GM18858 (cell line): ENCODE data around the gene DNASE1L2.
A peak's percentile ranks its signal among the peaks of the same experiment; 100 is the strongest.

Source experiments
- ATAC-seq: cut with Tn5 transposase; IDR thresholded peaks from one replicate; pipeline ENCODE4 v1.9.1; 2021; ENCODE audit not compliant: unreplicated experiment

Gene DNASE1L2

GRCh38 chr16:2267505-2267912 lies 31.3 kb downstream of the DNASE1L2 start:
- peak; percentile 38 for ATAC-seq

- ATAC-seq = peak; percentile 62
Observed at GRCh38 chr16:2267913-2268666, 31.8 kb downstream of the DNASE1L2 start, which contains the start of gene RNPS1. TSS of gene RNPS1 (minus strand) at chr16:2268126. CDS start at chr16:2264643, 3,483 bp downstream.

- no peak for ATAC-seq
Observed at GRCh38 chr16:2270070-2270462, 33.8 kb downstream of the DNASE1L2 start.

- ATAC-seq = no peak
Observed at GRCh38 chr16:2270588-2271470, 34.6 kb downstream of the DNASE1L2 start.

- no peak for ATAC-seq
Observed at GRCh38 chr16:2271848-2272461, 35.7 kb downstream of the DNASE1L2 start.

- ATAC-seq = no peak
Observed at GRCh38 chr16:2273484-2273883, 37.2 kb downstream of the DNASE1L2 start.

- no peak for ATAC-seq
Observed at GRCh38 chr16:2273931-2274330, 37.7 kb downstream of the DNASE1L2 start.

- ATAC-seq = no peak
Observed at GRCh38 chr16:2275476-2276367, 39.5 kb downstream of the DNASE1L2 start.

- ATAC-seq = no peak
Observed at GRCh38 chr16:2276368-2277195, 40.3 kb downstream of the DNASE1L2 start.

GRCh38 chr16:2277466-2278271 lies 41.4 kb downstream of the DNASE1L2 start:
- no peak for ATAC-seq

GRCh38 chr16:2278272-2278608 lies 42.0 kb downstream of the DNASE1L2 start:
- ATAC-seq = no peak

GRCh38 chr16:2278956-2279800 lies 42.9 kb downstream of the DNASE1L2 start:
- no peak for ATAC-seq

- no peak for ATAC-seq
Observed at GRCh38 chr16:2280461-2280860, 44.2 kb downstream of the DNASE1L2 start.

- no peak for ATAC-seq
Observed at GRCh38 chr16:2280981-2281542, 44.8 kb downstream of the DNASE1L2 start.

GRCh38 chr16:2282262-2282661 lies 46.0 kb downstream of the DNASE1L2 start:
- ATAC-seq = no peak

GRCh38 chr16:2282866-2283555 lies 46.8 kb downstream of the DNASE1L2 start:
- ATAC-seq = no peak
